ENCODE data around the gene IHH.

DNA sequence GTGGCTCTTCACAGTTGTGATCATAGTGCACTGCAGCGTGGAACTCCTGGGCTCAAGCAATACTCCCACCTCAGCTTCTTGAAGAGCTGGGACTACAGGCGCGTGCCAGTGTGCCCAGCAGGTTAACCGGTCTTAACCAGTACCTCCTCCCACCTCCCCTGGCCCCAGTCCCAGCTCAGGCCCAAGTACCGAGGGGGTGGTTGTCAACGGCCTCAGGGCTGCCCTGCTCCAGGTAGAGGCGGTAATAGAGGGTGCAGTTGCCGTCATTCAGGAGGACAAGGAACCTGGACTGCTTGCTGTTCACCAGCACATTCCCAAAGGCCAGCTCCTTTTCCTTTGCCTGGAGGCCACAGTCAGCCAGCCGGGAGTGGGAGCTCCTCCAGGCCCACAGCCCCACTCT, 39.1 kb downstream of the IHH start:
- TF ChIP-seq KDM5A (IDR thresholded peaks at IDR 0.05; ENCODE audit: low read length) (no peak), YY1 (IDR thresholded peaks at IDR 0.05; ENCODE audit: low read depth, low read length) (no peak), POLR2A (IDR thresholded peaks at IDR 0.05; ENCODE audit: control extremely low read depth in 1 of 2, low read depth in 2 of 2, low read length in 2 of 2) (no peak), CTCF (IDR thresholded peaks at IDR 0.05; ENCODE audit: control extremely low read depth in 1 of 3, insufficient read depth in 1 of 3, low read depth in 1 of 3, low read length in 3 of 3) (no peak), EZH2 (IDR thresholded peaks at IDR 0.05; ENCODE audit: low read depth, low read length, severe bottlenecking) (no peak)

Data from H1 (cell line).